Rectal smooth muscle tissue (tissue), 1 donor: Measurements from ENCODE around the gene LRP1B.
"Not testable (repeated sequence)": the region's sequence is repeated elsewhere in the genome, so short reads cannot be mapped to it uniquely, and the experiment has no call there.

ENCODE experiments used
- H3K27ac ChIP-seq: one replicate; pipeline ENCODE4 v1.7.0; 2013; ENCODE audit warnings: low read depth, low read length, inconsistent platforms
- H3K27me3 ChIP-seq: one replicate; pipeline ENCODE4 v1.7.0; 2013; ENCODE audit warnings: low read length; ENCODE audit not compliant: control insufficient read depth, insufficient read depth
- H3K36me3 ChIP-seq: one replicate; pipeline ENCODE4 v1.7.0; 2013; ENCODE audit warnings: low read length; ENCODE audit not compliant: control insufficient read depth, insufficient read depth
- H3K4me1 ChIP-seq: one replicate; pipeline ENCODE4 v1.7.0; 2013; ENCODE audit warnings: low read length; ENCODE audit not compliant: control insufficient read depth, insufficient read depth
- H3K4me3 ChIP-seq: one replicate; pipeline ENCODE4 v1.7.0; 2013; ENCODE audit warnings: low read length
- H3K9ac ChIP-seq: one replicate; pipeline ENCODE4 v1.7.0; 2013; ENCODE audit warnings: low read length

LRP1B gene

GRCh38 chr2:141195087-141195486, 935.7 kb downstream of the LRP1B start:
- Histone ChIP-seq H3K4me1 (no peaks in the 10 kb centered on the region), H3K4me3 (no peak overlapping the region), H3K9ac (no peak overlapping the region), H3K36me3 (no peaks in the 10 kb centered on the region), H3K27ac (no peak overlapping the region), H3K27me3 (no peaks in the 10 kb centered on the region)

- H3K4me1 ChIP-seq, result no peaks in the 10 kb centered on the region
- no peaks in the 10 kb centered on the region for H3K27me3 ChIP-seq
- no peak overlapping the region for H3K9ac ChIP-seq
- H3K4me3 ChIP-seq, result no peak overlapping the region
- no peak overlapping the region for H3K27ac ChIP-seq
- no peaks in the 10 kb centered on the region for H3K36me3 ChIP-seq
Observed at GRCh38 chr2:141187075-141187439, 943.8 kb downstream of the LRP1B start.

GRCh38 chr2:141186413-141187074, 944.3 kb downstream of the LRP1B start:
- H3K4me1 ChIP-seq, result no peaks in the 10 kb centered on the region
- no peaks in the 10 kb centered on the region for H3K27me3 ChIP-seq
- no peak overlapping the region for H3K27ac ChIP-seq
- no peak overlapping the region for H3K9ac ChIP-seq
- no peak overlapping the region for H3K4me3 ChIP-seq
- H3K36me3 ChIP-seq, result no peaks in the 10 kb centered on the region

DNA sequence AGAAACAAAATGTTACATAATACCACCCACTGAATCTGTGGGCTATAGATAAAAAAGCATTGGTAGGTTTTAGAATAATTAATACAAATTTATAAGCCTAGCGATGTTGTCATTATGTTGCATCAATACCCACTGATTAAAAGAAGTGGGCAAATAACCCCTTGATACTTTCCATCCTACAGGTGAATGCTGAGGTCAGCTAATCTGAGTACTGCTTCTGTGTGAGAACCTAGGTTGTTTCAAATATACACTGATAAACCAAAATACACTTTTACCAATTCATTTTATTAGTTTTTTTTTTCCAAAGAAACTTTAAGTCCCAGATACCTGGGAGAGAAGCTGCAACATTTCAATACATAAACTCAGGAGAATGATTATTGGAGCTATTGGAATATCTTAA, 948.6 kb downstream of the LRP1B start:
- H3K4me1 ChIP-seq, result no peaks in the 10 kb centered on the region
- H3K36me3 ChIP-seq, result no peaks in the 10 kb centered on the region
- H3K27ac ChIP-seq, result no peak overlapping the region
- H3K27me3 ChIP-seq, result no peaks in the 10 kb centered on the region
- H3K9ac ChIP-seq, result no peak overlapping the region
- H3K4me3 ChIP-seq, result no peak overlapping the region

GRCh38 chr2:141169117-141169516, 961.7 kb downstream of the LRP1B start:
- H3K9ac ChIP-seq, H3K4me1 ChIP-seq, H3K36me3 ChIP-seq, H3K4me3 ChIP-seq, H3K27ac ChIP-seq, H3K27me3 ChIP-seq: not testable (repeated sequence)

DNA sequence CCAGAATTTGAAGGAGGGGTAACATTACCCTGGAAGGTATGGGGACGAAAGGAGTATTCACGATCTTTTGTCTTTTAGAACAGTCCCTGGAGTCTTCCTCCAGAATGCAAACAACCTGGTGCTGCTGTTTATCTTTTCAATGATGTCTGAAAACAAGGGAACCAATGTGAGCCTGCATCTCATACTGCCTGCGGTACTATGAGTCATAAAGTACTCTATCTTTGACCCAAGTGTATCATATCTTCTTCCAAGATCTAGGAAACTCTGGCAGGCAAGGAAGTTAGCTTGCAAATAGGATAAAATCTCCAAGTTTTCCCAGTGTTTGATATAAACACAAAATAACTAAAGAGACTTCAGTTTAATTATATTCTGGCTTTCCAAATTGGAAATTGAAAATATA, 968.5 kb downstream of the LRP1B start:
- Histone ChIP-seq H3K27me3 (no peaks in the 10 kb centered on the region), H3K9ac (no peak overlapping the region), H3K36me3 (no peaks in the 10 kb centered on the region), H3K4me3 (no peak overlapping the region), H3K4me1 (no peaks in the 10 kb centered on the region), H3K27ac (no peak overlapping the region)

DNA sequence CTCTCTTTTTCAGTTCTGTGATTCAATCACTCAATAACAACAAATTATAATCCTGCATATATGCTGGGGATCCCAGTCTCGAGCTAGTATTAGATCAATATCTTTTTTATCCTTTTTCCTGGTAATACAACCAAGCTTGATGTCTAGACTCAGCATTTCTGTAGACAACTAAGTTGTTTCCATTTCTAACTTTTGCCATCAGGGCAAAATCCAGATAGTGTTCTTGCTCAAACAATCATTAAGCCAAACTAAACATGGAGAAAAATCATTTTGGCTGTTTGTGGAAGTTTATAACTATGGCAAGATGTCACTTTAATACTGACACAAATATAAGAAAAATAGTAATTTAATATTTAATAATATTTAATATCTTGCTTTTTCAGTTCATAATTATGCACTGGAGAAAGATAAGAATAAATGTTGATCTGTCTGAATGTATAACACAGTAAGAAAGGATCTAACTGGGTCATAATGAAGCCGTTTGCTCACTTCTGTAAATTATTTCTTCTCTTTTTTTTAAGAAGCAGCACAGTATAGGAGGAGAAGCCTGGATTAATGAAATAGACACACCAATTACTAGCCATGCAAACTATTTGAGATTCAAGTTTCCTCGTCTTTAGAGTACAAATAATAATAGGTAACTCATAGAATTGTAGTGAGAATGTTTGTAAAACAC, 979.1 kb downstream of the LRP1B start:
- Histone ChIP-seq H3K9ac (no peak overlapping the region), H3K4me1 (no peaks in the 10 kb centered on the region), H3K36me3 (no peaks in the 10 kb centered on the region), H3K27me3 (no peaks in the 10 kb centered on the region), H3K27ac (no peak overlapping the region), H3K4me3 (no peak overlapping the region)

- no peak overlapping the region for H3K9ac ChIP-seq
- H3K4me1 ChIP-seq, result no peaks in the 10 kb centered on the region
- H3K27ac ChIP-seq, result no peak overlapping the region
- H3K36me3 ChIP-seq, result no peaks in the 10 kb centered on the region
- no peaks in the 10 kb centered on the region for H3K27me3 ChIP-seq
- no peak overlapping the region for H3K4me3 ChIP-seq
Observed at GRCh38 chr2:141142025-141142424, 988.8 kb downstream of the LRP1B start.

- no peaks in the 10 kb centered on the region for H3K27me3 ChIP-seq
- H3K9ac ChIP-seq, result no peak overlapping the region
- no peaks in the 10 kb centered on the region for H3K36me3 ChIP-seq
- no peak overlapping the region for H3K4me3 ChIP-seq
- no peaks in the 10 kb centered on the region for H3K4me1 ChIP-seq
- H3K27ac ChIP-seq, result no peak overlapping the region
Observed at GRCh38 chr2:141137122-141137693, 993.6 kb downstream of the LRP1B start.

- no peak overlapping the region for H3K4me3 ChIP-seq
- no peak overlapping the region for H3K9ac ChIP-seq
- H3K27ac ChIP-seq, result no peak overlapping the region
- H3K36me3 ChIP-seq, result no peaks in the 10 kb centered on the region
- H3K27me3 ChIP-seq, result no peaks in the 10 kb centered on the region
- H3K4me1 ChIP-seq, result no peaks in the 10 kb centered on the region
Observed at GRCh38 chr2:141133883-141134282, 996.9 kb downstream of the LRP1B start.

DNA sequence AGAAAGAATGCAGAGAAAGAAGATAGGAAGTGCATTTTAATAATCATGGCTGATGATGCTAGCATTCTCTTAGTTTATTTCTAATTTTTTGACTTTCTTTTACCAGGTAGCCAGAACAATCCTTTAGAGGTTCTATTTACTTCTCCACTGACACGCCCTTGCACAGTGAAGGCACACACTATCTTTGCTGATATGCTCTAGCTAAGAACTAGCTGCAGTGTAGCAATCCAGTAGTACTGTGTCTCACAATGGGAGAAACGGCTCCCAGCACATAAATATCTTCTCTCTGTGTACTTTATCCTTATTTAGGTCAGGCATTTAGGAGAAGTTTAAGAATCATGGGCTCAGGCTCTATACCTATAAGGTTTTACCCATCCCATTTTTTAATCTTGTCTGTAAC, 1005.4 kb downstream of the LRP1B start:
- H3K4me1 ChIP-seq, result no peaks in the 10 kb centered on the region
- no peak overlapping the region for H3K4me3 ChIP-seq
- H3K9ac ChIP-seq, result no peak overlapping the region
- no peaks in the 10 kb centered on the region for H3K27me3 ChIP-seq
- H3K27ac ChIP-seq, result no peak overlapping the region
- no peaks in the 10 kb centered on the region for H3K36me3 ChIP-seq

DNA sequence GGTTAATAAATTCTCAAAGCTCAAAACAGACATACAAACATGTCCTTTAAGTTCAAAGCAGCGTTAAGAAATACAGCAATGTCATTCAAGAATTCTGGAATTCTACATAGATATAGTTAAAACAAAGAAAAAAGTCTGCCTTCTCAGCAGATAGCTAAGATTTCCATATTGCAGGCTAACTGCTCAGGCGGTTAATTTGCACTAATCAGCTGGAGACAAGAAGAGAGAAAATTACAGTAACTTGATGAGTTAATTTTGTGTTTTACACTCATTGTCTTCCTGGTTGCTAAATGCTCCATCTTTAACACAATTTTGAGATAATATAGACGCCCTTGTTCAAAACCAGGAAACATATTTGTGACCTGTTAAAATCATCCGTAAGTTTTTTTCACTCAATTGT, 1012.0 kb downstream of the LRP1B start:
- Histone ChIP-seq H3K27me3 (no peaks in the 10 kb centered on the region), H3K9ac (no peak overlapping the region), H3K4me1 (no peaks in the 10 kb centered on the region), H3K4me3 (no peak overlapping the region), H3K36me3 (no peaks in the 10 kb centered on the region), H3K27ac (no peak overlapping the region)

DNA sequence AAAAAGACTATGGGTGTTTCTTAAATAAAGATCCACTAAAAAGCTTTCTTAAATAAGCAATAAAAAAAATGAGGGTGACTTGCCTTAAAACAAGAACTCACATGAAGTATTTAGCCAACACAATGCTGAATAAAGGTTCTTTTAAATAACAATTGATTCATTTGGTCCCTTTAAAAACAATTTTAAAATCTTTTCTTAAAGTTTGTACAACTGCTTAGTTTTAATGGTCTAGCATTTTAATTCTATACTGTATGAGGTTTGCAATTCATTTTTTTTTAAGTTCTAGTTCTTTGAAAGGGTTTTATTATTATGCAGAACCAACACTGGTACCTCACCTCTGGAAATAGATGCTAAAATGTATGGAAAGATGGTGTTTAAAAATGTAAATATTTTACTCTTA, 1017.5 kb downstream of the LRP1B start:
- no peak overlapping the region for H3K9ac ChIP-seq
- no peak overlapping the region for H3K4me3 ChIP-seq
- no peak overlapping the region for H3K27ac ChIP-seq
- H3K27me3 ChIP-seq, result no peaks in the 10 kb centered on the region
- H3K4me1 ChIP-seq, result no peaks in the 10 kb centered on the region
- H3K36me3 ChIP-seq, result no peaks in the 10 kb centered on the region
